AG04450 (cell line): Measurements from ENCODE around the gene MAP4K5. TPM values are rescaled to one million over a fixed set of nuclear protein-coding genes. Genes with fewer than 3 reads are reported as not detected.

Source experiments
- CTCF ChIA-PET: fragments of 300-600, 350-600 bp; formaldehyde crosslinking; extraction: SDS; loops from one replicate; lab custom pipeline; 2022; ENCODE audit warnings: antibody characterized with exemption, inconsistent platforms; lab: Charles Lee
- POLR2A ChIA-PET: fragments of 350-600 bp; formaldehyde crosslinking; extraction: SDS; loops from one replicate; lab custom pipeline; 2021; ENCODE audit warnings: antibody characterized with exemption, inconsistent platforms; lab: Yijun Ruan, JAX
- DNase-seq: peaks from one replicate; pipeline ENCODE4 v3.0.0-alpha.2; 2011; ENCODE audit warnings: low read depth, low spot score
- H3K27ac ChIP-seq: one replicate; pipeline ENCODE4 v1.5.1; 2012; ENCODE audit warnings: low read depth, low read length, control low read depth
- H3K27me3 ChIP-seq: one replicate; pipeline ENCODE4 v1.6.0; 2012; ENCODE audit warnings: low read length; ENCODE audit not compliant: control insufficient read depth, insufficient read depth
- H3K4me3 ChIP-seq: 2 replicates; pipeline ENCODE4 v1.5.1; 2011; ENCODE audit warnings: mild to moderate bottlenecking, low read depth, low read length, control low read depth
- H3K9me3 ChIP-seq: 2 replicates; pipeline ENCODE4 v1.5.1; 2012; ENCODE audit warnings: low read length; ENCODE audit not compliant: control insufficient read depth, insufficient read depth
- CTCF ChIP-seq: IDR thresholded peaks from 2 replicates; pipeline ENCODE4 v1.5.1; 2011; ENCODE audit warnings: low read depth, low read length, control low read depth, inconsistent platforms
- polyA plus RNA-seq: library from polyadenylated mRNA; depleted of rRNA; stranded (reverse); fragments of >200 nt; gene quantifications from 2 replicates; pipeline ENCODE4 v1.2.3, GENCODE V29; 2011

The MAP4K5 gene
- polyA plus RNA-seq, 1 experiment = 35.4 TPM

DNA sequence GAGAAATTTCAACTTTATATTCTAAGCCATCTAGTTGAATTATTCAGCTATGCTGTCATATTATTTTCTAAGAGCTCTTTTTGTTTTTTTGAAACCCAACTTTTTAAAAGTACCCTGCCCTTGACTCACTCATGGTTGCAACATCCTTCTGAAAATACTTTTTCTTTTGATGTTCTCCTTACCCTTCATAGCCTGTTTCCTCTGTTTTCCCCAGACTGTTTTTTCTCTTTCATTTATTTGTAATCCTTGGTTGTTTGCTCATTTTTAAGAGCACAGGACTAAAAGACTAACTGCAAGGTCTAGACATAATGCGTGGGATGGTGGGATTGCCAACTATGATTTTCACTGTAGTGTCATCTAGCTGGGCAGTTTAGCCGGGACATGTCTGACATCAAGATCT is 114.5 kb downstream of the MAP4K5 start:
- TF ChIP-seq CTCF = no peak
- no peaks in the 10 kb centered on the region for H3K27me3 ChIP-seq
- H3K4me3 ChIP-seq = no peak overlapping the region
- no peak overlapping the region for H3K27ac ChIP-seq
- DNase-seq = no peak
- H3K9me3 ChIP-seq = no peaks in the 10 kb centered on the region
- POLR2A ChIA-PET = no interaction called here
- CTCF ChIA-PET = interaction anchor here (0.8 to 1.0 kb wide), 2 partner anchors 98 to 99 kb away, joined by 3 read pairs; no protein-coding TSS in a partner anchor

DNA sequence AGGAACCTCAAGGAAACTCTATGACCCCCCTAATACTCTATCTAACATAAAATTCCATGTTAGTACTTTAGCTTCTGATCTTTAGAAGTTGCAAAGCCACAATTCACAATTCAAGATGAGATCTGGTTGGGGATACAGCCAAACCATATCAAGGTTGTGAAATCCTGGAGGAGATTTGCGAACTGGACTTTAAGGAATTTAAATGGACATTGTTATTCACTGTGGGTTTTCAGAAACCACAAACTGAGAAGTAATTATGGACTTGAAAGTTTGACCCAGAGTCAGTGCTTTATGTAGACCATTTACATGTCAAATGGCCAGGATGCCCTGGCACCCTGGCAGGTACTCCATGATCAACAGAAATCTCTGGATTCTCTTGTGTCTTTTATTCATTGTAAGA is 121.4 kb downstream of the MAP4K5 start:
- no peaks in the 10 kb centered on the region for H3K9me3 ChIP-seq
- ChIA-PET POLR2A (no interaction called here), CTCF (interaction anchor here (2.0 kb wide), 1 partner anchor 90 kb away, joined by 6 read pairs; no protein-coding TSS in a partner anchor)
- H3K4me3 ChIP-seq = no peak overlapping the region
- no peaks in the 10 kb centered on the region for H3K27me3 ChIP-seq
- no peak overlapping the region for H3K27ac ChIP-seq
- DNase-seq = no peak
- TF ChIP-seq CTCF = no peak

DNA sequence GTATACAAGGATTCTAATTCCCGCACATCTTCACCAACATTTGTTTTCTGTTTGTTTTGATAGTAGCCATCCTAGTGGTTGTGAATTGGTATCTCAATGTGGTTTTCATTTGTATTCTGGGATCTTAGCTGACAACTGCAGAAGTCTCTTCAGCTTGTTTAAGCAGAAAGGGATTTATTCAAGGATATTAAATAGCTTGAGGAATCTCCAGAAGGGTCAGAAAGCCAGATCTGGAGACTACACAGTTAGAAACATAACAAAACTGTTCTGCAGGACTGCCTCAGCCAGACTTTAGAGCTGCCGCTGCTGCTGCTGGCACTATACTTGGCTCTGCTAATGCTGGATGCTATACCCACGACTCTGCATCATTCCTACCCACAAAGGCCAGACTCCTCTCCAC is 122.3 kb downstream of the MAP4K5 start:
- H3K27ac ChIP-seq = no peak overlapping the region
- no peaks in the 10 kb centered on the region for H3K27me3 ChIP-seq
- POLR2A ChIA-PET = no interaction called here
- no peak overlapping the region for H3K4me3 ChIP-seq
- no peaks in the 10 kb centered on the region for H3K9me3 ChIP-seq
- CTCF ChIA-PET = interaction anchor here (2.0 kb wide), 1 partner anchor 89 kb away, joined by 6 read pairs; no protein-coding TSS in a partner anchor
- no peak for DNase-seq
- TF ChIP-seq CTCF = no peak

GRCh38 chr14:50407111-50407812 is 125.1 kb downstream of the MAP4K5 start:
- no peak for DNase-seq
- CTCF ChIA-PET = no interaction called here
- POLR2A ChIA-PET = interaction anchor here (0.6 kb wide), 1 partner anchor 95 kb away, joined by 3 read pairs; no protein-coding TSS in a partner anchor

More at GRCh38 chr14:50407111-50407812, 125.1 kb downstream of the MAP4K5 start:
- Histone ChIP-seq H3K27me3 (no peaks in the 10 kb centered on the region), H3K9me3 (no peaks in the 10 kb centered on the region), H3K4me3 (no peak overlapping the region), H3K27ac (no peak overlapping the region)
- TF ChIP-seq CTCF = no peak
